ENCODE measurements around the gene AKNAD1. TPM values are rescaled to one million over a fixed set of nuclear protein-coding genes. Genes with fewer than 3 reads are reported as not detected.
A peak's percentile ranks its signal among the peaks of the same experiment; 100 is the strongest.
"Not testable (repeated sequence)": the region's sequence is repeated elsewhere in the genome, so short reads cannot be mapped to it uniquely, and the experiment has no call there.

AKNAD1 gene
- total RNA-seq, 1 donor from 2014 or later: 0.70 TPM

DNA sequence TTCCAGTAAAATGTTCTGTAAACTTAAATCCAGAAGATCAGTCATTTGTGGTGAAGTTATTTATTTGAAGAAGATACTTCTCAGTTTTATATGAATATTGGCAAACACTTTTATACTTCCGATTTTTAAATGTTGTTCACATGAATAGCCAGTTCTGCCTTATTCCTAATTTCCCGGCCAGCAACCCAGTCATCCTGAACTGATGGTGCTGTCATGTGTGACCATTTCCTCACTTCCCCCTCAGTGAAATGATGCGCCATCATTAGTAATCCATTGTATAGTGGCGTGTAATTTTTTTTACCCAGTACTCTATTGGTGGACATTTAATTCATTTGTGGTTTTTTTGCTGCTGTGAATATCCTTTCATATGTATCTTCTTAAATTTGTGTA lies 36.2 kb upstream of the AKNAD1 start:
- DNase-seq (ENCODE audit: extremely low spot score, unreplicated experiment): no peak
- Mint-ChIP-seq H3K4me1 (ENCODE audit: unreplicated experiment) (peaks cover 59% of the 10 kb centered on the region), H3K4me3 (ENCODE audit: unreplicated experiment) (no peak overlapping the region), H3K27me3 (ENCODE audit: unreplicated experiment) (no peaks in the 10 kb centered on the region), H3K36me3 (ENCODE audit: unreplicated experiment) (peaks cover 6% of the 10 kb centered on the region), H3K9me3 (ENCODE audit: unreplicated experiment) (no peaks in the 10 kb centered on the region), H3K27ac (ENCODE audit: unreplicated experiment) (peak overlapping the region; percentile 84)
- TF ChIP-seq, protein P1, sequence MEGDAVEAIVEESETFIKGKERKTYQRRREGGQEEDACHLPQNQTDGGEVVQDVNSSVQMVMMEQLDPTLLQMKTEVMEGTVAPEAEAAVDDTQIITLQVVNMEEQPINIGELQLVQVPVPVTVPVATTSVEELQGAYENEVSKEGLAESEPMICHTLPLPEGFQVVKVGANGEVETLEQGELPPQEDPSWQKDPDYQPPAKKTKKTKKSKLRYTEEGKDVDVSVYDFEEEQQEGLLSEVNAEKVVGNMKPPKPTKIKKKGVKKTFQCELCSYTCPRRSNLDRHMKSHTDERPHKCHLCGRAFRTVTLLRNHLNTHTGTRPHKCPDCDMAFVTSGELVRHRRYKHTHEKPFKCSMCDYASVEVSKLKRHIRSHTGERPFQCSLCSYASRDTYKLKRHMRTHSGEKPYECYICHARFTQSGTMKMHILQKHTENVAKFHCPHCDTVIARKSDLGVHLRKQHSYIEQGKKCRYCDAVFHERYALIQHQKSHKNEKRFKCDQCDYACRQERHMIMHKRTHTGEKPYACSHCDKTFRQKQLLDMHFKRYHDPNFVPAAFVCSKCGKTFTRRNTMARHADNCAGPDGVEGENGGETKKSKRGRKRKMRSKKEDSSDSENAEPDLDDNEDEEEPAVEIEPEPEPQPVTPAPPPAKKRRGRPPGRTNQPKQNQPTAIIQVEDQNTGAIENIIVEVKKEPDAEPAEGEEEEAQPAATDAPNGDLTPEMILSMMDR (IDR thresholded peaks at IDR 0.05): no peak

DNA sequence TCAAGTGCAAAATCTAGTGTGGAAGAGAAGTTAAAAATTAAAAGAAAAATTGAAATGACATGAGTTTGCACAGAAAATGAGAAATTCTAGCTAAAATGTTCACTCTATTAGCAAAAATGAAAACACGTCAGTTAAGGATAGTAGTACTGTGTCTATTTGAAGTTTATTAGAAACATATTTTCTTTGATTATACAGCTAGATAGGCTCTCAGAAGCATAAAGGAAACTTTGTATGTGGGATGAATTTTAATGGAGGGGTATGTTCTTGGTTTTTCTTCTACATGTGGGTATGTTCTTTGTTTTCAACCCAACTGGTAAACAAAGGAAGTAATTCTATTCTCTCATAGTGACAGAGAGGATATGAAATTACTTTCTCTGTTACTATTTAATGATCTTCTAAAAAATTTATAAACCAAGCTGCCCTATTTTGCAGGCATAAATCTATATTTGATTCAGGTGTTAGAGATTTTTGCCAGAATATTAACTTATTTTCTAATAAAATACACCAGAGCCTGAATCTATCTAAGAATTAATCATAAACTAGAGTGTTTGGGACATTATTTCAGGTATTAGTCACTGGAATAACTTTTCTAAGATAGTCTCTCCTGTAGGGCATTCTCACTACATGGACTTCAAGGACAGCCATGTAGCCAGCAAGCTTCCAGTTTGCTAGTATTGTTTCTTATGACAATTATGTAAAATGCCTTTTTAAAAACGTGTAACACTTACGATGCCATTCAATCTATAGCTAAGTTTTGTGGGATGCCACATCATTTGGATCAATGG lies 35.7 kb upstream of the AKNAD1 start:
- no peaks in the 10 kb centered on the region for H3K27me3 Mint-ChIP-seq (ENCODE audit: unreplicated experiment)
- H3K9me3 Mint-ChIP-seq (ENCODE audit: unreplicated experiment): no peaks in the 10 kb centered on the region
- H3K27ac Mint-ChIP-seq (ENCODE audit: unreplicated experiment): peak overlapping the region; percentile 84
- H3K4me3 Mint-ChIP-seq (ENCODE audit: unreplicated experiment): no peak overlapping the region
- TF ChIP-seq, protein P1 (IDR thresholded peaks at IDR 0.05): no peak
- H3K36me3 Mint-ChIP-seq (ENCODE audit: unreplicated experiment): peaks cover 6% of the 10 kb centered on the region
- H3K4me1 Mint-ChIP-seq (ENCODE audit: unreplicated experiment): peaks cover 55% of the 10 kb centered on the region
- no peak for DNase-seq (ENCODE audit: extremely low spot score, unreplicated experiment)

- TF ChIP-seq, protein P1 (IDR thresholded peaks at IDR 0.05): no peak
- no peak overlapping the region for H3K4me3 Mint-ChIP-seq (ENCODE audit: unreplicated experiment)
- H3K4me1 Mint-ChIP-seq (ENCODE audit: unreplicated experiment): peaks cover 48% of the 10 kb centered on the region
- H3K27me3 Mint-ChIP-seq (ENCODE audit: unreplicated experiment): no peaks in the 10 kb centered on the region
- H3K9me3 Mint-ChIP-seq (ENCODE audit: unreplicated experiment): no peaks in the 10 kb centered on the region
- DNase-seq (ENCODE audit: extremely low spot score, unreplicated experiment): no peak
- peak overlapping the region; percentile 3 for H3K27ac Mint-ChIP-seq (ENCODE audit: unreplicated experiment)
- H3K36me3 Mint-ChIP-seq (ENCODE audit: unreplicated experiment): peaks cover 5% of the 10 kb centered on the region
Observed at GRCh38 chr1:108889706-108890384, 33.0 kb upstream of the AKNAD1 start.

DNA sequence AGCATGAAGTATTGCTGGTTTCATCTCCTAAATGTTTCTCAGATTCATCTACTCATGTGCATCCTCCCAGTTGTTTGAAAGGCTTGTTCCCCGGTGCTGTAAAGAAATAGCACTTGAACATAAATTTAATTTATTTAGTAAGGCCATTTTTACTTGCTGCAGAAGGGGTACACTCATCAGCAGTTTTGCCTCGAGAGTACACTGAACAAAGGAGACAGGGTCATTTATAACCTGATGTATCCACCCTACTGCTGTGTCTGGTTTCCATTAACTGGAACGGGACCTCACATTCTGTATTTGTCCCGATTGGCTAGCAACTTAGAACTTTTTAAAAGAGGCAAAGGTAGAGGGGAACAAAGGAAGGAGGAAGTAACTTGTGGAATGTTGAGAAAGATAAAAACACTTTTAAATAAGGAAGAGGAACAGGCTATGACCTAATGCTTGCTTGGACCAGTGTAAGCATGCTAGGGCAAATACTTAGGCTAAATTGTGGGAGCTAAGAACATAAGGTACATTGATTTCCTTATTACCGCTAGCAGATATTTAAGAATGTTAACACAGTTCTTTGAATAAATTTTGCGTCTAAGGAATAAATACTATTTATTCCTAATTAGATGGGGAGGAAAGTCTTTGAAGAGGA lies 32.2 kb upstream of the AKNAD1 start:
- peaks cover 46% of the 10 kb centered on the region for H3K4me1 Mint-ChIP-seq (ENCODE audit: unreplicated experiment)
- DNase-seq (ENCODE audit: extremely low spot score, unreplicated experiment): not testable (repeated sequence)

DNA sequence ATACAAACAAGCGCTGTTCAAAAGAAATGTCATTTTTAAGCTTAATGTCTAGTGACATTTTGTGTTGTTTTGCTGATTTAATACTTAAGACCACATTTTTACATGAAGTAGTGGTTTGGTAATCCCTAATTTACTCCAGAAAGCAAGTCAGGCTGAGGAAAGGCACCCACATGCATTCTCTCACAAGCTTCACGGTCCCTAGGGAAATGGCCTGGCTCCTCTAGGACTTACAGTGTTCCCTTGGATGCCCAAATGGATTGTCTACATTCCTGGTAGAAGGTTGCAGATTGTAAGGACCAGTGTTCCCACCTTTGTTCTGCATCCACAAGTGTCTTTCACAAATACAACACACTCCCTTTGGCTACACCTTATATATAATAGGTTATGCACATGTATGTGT lies 29.4 kb upstream of the AKNAD1 start:
- Mint-ChIP-seq H3K36me3 (ENCODE audit: unreplicated experiment) (peaks cover 5% of the 10 kb centered on the region), H3K27me3 (ENCODE audit: unreplicated experiment) (no peaks in the 10 kb centered on the region), H3K9me3 (ENCODE audit: unreplicated experiment) (no peaks in the 10 kb centered on the region), H3K27ac (ENCODE audit: unreplicated experiment) (no peak overlapping the region), H3K4me3 (ENCODE audit: unreplicated experiment) (no peak overlapping the region), H3K4me1 (ENCODE audit: unreplicated experiment) (peaks cover 44% of the 10 kb centered on the region)
- DNase-seq (ENCODE audit: extremely low spot score, unreplicated experiment): no peak
- TF ChIP-seq, protein P1 (IDR thresholded peaks at IDR 0.05): no peak

More for the DNA sequence above, 32.2 kb upstream of the AKNAD1 start:
- not testable (repeated sequence) for H3K36me3 Mint-ChIP-seq (ENCODE audit: unreplicated experiment); H3K4me3 Mint-ChIP-seq (ENCODE audit: unreplicated experiment); H3K9me3 Mint-ChIP-seq (ENCODE audit: unreplicated experiment); H3K27me3 Mint-ChIP-seq (ENCODE audit: unreplicated experiment)
- peak overlapping the region; percentile 60 for H3K27ac Mint-ChIP-seq (ENCODE audit: unreplicated experiment)
